NB4 (cell line): ENCODE measurements around the gene TRIO.

Experiments
- DNase-seq: peaks from one replicate; pipeline ENCODE4 v3.0.0; 2010; ENCODE audit warnings: low read depth
- H3K4me3 ChIP-seq: one replicate; pipeline ENCODE4 v1.5.1; 2011; ENCODE audit warnings: mild to moderate bottlenecking, low read depth, low read length, moderate library complexity
- CTCF ChIP-seq: IDR thresholded peaks from one replicate; pipeline ENCODE4 v1.5.1; 2012; ENCODE audit warnings: low read depth, low read length
- MAX ChIP-seq: IDR thresholded peaks from 2 replicates; pipeline ENCODE4 v1.6.1; 2011; ENCODE audit warnings: low read depth, low read length
- MYC ChIP-seq: IDR thresholded peaks from 2 replicates; pipeline ENCODE4 v1.6.1; 2011; ENCODE audit warnings: low read depth, low read length
- POLR2A ChIP-seq: IDR thresholded peaks from 2 replicates; pipeline ENCODE4 v1.6.1; 2011; ENCODE audit warnings: mild to moderate bottlenecking; ENCODE audit not compliant: insufficient read length; ENCODE audit errors: extremely low read depth

The TRIO gene

GRCh38 chr5:14297697-14298096, 154.6 kb downstream of the TRIO start:
- no peak overlapping the region for H3K4me3 ChIP-seq
- TF ChIP-seq POLR2A: no peak
- TF ChIP-seq MAX: no peak
- DNase-seq: no peak

- no peak for TF ChIP-seq MYC
- no peak for DNase-seq
- H3K4me3 ChIP-seq: no peak overlapping the region
Measured at GRCh38 chr5:14298126-14298847, 155.1 kb downstream of the TRIO start.

- TF ChIP-seq MAX: no peak
- TF ChIP-seq CTCF: no peak
- TF ChIP-seq MYC: no peak
- TF ChIP-seq POLR2A: no peak
- DNase-seq: no peak
- H3K4me3 ChIP-seq: no peak overlapping the region
Measured at GRCh38 chr5:14299666-14300065, 156.5 kb downstream of the TRIO start.

GRCh38 chr5:14301186-14301585, 158.0 kb downstream of the TRIO start:
- no peak for DNase-seq
- TF ChIP-seq CTCF (no peak), POLR2A (no peak), MAX (no peak)
- H3K4me3 ChIP-seq: no peak overlapping the region

- no peak overlapping the region for H3K4me3 ChIP-seq
- TF ChIP-seq CTCF (no peak), POLR2A (no peak), MYC (no peak), MAX (no peak)
- DNase-seq: no peak
Measured at GRCh38 chr5:14302330-14302729, 159.2 kb downstream of the TRIO start.

- TF ChIP-seq MYC (peak; percentile 19; the same call in 1 of the 2 replicates), MAX (peak; percentile 81), POLR2A (no peak)
- DNase-seq: peak; percentile 18
- H3K4me3 ChIP-seq: no peak overlapping the region
Measured at GRCh38 chr5:14305045-14305444, 161.9 kb downstream of the TRIO start.

GRCh38 chr5:14306329-14306815, 163.2 kb downstream of the TRIO start:
- TF ChIP-seq MAX (no peak), MYC (no peak), CTCF (no peak), POLR2A (no peak)
- DNase-seq: no peak
- no peak overlapping the region for H3K4me3 ChIP-seq
